ENCODE results near the gene ARG2.
A peak's percentile ranks its signal among the peaks of the same experiment; 100 is the strongest.

ARG2 gene

DNA sequence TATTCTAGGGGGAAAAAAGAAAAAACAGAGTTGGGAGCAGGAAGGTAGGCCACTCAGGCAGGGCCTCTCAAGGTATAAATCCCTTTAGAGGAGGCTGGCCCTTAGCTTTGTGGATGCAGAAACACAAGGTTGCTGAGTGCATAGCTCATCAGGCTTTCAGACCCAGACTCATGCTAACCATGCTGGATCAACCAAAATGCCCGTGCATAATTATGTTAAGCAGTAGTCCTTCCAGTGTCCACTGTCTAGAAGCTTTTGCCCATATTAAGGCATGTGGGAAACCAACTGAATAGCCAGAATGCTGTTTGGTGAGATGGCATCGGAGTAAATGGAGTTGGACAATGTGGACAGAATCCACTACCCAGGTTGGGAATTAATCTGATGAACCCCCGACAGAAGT lies 18.9 kb downstream of the ARG2 start:
- DNase-seq (ENCODE audit: low spot score): no peak

DNA sequence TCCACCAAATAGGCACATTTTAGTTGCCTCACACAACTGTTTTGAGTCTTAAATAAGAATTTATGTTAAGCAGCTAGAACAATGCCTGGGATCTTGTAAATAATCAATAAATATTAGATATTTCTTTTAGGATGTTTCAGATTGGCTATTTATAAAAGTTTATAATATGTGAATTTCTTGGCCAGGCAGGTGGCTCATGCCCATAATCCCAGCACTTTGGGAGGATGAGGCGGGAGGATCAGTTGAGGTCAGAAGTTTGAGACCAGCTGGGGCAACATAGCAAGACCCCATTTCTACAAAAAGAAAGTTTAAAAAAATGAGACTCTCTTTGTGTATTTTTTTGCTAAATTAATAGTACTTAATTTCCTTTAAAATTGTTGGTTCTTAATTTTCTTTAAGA lies 21.8 kb downstream of the ARG2 start:
- DNase-seq (ENCODE audit: low spot score): no peak

DNA sequence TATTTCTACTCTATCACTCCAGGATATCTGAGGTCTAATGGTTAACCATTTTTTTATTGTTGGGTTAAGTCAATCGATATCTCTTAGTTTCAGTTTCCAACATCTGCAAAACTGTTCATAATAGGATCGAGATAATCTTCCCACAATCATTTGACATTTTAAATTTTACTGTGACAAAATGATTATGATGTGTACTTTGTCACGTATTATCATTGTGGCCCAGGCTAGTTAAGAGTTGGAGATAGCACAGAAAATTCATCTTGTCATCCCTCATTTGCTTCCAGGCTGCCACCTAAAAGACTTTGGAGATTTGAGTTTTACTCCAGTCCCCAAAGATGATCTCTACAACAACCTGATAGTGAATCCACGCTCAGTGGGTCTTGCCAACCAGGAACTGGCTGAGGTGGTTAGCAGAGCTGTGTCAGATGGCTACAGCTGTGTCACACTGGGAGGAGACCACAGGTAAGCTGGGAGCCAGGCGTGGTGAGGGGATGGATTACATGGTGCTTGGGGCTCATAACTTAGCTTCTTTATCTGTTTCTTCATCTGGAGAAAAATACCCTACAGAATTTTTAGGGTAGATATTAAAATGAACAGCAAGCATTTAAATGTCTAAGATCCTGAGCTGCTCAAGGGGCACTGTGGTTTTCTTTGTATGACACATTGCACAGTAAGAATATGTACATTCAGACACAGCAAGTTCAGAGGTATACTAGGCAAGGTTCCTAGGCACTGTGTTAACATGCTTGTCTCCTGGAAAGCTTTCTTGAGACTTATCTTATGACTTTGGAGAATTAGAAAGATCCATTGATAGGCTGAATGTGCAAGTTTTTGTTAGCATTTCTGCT lies 22.4 kb downstream of the ARG2 start:
- DNase-seq (ENCODE audit: low spot score): no peak

DNA sequence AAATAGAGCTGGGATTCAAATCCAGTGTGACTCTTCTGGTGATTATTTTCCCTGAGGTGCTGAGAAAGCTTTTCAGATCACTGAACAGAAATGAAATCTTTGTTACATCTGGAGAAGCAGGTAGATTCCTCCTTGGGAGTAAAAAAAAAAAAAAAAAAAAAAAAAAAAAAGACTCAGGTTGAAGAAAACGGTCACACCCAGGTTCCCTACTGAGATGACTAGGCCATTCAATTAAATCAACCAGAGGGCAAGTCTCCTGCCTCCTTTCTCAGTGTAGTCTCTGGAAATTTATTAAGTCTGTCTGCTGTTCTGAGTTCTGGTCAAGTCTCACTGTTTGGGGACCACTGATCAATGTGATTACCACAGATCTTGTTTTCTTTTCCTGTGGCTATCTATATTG lies 24.0 kb downstream of the ARG2 start:
- DNase-seq (ENCODE audit: low spot score): no peak

DNA sequence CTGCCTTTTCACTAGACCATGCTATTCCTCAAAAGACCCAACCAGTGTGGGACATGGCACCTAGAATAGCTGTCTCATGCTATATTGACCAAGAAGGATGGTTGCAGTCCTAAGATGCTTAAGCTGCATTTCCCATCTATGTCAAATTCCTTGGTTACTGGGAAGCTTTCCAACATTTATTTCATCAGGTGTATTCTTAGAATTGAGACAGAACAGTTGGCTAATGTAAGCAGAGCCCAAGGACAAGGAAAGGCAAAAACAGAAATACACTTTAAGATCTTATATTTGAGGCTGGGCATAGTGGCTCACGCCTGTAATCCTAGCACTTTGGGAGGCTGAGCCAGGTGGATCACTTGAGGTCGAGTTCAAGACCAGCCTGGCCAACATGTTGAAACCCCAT lies 24.7 kb downstream of the ARG2 start:
- DNase-seq (ENCODE audit: low spot score): no peak

DNA sequence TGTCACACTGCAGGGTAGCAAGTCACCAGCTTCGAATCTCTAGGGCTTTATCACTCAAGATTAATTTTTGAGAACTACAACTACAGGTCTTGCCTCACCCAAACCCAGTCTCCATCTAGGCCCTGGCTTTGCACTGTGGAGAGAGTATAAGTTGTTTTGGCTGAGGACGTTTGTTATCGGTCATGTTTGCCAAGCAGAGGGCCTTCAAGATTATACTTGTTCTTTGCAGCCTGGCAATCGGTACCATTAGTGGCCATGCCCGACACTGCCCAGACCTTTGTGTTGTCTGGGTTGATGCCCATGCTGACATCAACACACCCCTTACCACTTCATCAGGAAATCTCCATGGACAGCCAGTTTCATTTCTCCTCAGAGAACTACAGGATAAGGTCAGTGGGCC lies 25.7 kb downstream of the ARG2 start:
- DNase-seq (ENCODE audit: low spot score): no peak

DNA sequence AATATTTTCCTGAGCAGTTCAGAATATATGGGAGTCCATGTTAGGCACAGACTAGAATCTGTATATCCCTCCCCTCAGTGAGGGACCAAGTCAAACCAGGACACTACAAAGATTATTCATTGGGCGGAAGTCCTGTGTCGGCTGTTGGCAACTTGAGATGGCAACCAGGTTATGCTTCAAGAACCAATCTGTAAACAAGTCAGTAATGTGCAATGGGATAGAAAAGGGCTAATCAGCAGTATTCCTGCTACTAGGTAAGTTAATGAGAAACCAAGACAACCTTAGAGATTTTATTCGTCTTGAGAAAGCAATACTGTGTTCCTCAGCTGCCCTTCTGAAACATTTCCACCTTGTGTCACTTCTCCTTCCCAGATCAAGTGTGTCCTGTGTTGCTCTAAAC lies 26.4 kb downstream of the ARG2 start:
- DNase-seq (ENCODE audit: low spot score): no peak

DNA sequence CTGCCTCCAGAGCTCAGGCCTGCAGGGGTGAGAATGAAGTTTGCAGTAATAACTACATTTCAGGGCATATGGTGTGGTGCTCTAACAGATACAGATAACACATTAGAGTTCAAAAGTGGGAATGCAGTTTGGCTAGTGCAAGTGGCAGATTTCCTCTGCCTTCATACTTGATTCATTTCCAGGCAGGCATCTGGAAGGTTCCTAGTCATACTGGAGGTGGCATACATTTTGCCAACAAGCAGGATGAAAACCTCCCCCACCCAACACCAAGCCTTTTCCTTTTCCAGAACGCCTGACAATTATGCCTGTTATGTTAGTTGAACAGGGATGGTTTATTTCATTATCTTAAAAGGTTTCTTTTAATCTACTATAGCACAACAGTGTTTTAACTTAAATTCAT lies 30.4 kb downstream of the ARG2 start:
- no peak for DNase-seq (ENCODE audit: low spot score)

DNA sequence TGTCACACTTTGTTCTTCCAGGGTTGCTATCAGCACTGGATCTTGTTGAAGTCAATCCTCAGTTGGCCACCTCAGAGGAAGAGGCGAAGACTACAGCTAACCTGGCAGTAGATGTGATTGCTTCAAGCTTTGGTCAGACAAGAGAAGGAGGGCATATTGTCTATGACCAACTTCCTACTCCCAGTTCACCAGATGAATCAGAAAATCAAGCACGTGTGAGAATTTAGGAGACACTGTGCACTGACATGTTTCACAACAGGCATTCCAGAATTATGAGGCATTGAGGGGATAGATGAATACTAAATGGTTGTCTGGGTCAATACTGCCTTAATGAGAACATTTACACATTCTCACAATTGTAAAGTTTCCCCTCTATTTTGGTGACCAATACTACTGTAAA lies 31.0 kb downstream of the ARG2 start:
- DNase-seq (ENCODE audit: low spot score): no peak

DNA sequence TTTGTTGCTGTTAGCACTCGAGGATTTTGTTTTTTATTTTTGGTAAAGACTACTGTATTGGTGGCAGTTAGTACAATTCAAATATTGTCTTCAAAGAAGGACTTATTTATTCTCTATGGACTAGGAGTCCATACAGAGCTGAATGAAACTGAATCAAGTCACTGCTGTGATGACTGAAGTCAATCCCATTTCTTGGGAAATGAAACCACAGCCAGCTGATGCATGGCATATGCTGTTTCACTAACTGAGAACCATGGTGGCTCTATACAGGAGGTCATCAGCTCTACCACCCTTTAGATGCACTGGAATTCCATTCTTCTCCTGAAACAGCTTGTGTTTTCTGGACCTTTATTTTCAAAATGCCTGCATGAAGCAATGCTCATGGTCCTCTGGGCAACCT lies 32.5 kb downstream of the ARG2 start:
- no peak for DNase-seq (ENCODE audit: low spot score)

DNA sequence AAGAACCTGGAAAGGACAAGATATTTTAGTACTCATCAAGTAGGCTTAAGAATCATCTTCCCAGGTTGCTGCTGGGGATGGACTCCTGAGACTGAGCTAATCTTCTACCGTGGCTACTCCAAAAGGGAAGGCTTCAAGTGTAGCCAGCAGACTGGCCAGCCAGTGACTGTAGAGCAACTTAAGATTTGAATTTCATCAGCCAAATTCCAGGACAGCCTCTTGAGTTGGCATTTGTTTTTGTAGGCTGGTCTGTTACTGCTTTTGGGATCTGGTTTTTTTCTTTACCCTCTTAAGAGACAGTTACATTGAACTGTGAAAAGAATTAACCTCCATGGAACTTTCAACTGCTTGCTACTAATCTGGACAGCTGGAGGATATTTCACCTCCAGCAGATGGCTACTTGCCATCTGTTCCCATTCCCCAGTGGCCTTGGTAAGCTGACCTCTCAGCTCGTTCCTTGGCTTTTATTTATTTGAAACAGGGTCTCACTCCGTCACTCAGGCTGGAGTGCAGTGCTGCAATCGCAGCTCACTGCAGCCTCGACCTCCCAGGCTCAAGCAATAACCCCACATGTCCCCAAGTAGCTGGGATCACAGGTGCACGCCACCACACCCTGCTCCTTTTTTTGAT lies 34.0 kb downstream of the ARG2 start:
- DNase-seq (ENCODE audit: low spot score): no peak

DNA sequence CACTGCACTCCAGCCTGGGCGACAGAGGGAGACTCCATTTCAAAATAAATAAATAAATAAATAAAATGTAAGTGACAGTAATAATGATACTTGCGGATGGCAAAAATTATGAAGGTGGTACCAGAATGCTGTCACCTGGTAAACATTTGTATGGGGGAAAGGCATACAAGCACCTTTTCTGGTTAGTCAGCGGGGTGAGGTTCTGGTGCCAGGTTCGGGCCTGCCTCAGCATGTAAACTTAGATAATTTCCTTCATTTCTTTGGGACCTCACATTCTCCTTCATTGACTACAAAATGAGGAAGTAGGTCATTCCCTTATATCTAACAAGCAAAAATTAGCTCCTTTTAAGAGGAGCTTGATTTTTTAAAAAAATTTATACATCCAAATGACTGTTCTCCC lies 43.9 kb downstream of the ARG2 start:
- no peak for DNase-seq (ENCODE audit: low spot score)

DNA sequence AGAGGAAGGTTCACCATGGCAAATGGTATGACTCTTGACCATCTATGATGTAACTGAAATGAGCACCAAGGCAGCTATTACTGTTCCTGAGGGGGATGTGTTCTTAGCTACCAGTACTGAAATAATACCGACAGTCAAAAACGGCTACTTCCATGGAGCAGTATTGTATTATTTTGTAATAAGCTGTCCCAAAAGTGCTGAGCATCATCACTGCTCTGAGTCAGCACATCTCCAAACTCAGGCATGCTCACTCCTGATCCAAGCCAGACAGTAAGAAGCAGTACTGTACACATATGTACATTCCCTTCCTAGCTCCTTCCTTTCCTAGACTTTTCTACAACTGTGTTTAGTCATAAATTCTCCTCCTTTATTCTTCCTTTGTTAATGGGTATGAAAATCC lies 46.1 kb downstream of the ARG2 start:
- no peak for DNase-seq (ENCODE audit: low spot score)

DNA sequence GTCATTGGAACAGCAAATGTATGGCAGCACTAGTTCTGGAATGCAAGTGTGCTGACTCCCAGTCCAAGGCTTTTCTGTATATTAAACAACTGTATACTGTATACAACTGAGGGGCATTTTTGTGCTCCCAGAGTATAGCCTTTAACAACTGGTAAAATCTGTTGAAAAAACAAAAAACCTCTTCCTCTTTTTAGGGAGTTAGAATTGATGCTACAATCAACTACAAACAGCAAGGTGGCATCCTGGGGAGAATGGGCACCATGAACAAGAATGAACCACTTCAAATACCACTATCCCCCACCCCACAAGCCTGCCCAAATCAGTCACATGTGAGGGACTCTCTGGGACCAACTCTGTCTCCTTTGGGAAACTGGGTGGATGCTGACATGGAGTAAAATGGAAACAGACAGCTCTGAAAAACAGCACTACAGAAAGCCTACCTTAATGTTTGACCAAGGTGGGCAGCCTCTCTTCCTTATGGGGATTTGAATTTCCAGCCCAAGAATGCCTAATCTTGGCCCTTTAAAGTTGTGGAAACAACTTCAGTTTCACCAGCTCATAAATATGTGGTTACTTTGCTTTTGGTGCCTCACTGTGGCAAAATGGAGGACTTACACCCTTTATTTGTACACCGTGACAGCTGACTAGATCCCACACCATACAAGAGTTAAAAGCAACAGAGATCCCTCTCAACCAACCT lies 47.2 kb downstream of the ARG2 start:
- peak; percentile 62 for DNase-seq (ENCODE audit: low spot score)

DNA sequence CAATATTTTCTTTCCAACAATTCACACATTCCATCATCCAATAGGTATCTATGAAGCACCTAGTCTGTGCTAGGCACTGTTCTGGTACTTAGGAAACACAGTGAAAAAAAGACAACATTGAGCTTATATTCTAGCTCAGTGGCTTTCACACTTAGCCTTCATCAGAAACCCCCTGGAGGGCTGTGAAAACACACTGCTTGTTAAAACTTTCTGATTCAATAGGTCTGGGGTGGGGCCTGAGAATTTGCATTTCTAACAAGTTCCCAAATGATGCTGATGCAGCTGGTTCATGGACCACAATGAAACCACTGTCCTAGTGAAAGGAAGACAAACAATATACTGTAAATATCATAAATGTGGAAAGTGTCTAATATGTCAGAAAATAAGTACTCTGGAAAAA lies 48.8 kb downstream of the ARG2 start:
- no peak for DNase-seq (ENCODE audit: low spot score)

DNA sequence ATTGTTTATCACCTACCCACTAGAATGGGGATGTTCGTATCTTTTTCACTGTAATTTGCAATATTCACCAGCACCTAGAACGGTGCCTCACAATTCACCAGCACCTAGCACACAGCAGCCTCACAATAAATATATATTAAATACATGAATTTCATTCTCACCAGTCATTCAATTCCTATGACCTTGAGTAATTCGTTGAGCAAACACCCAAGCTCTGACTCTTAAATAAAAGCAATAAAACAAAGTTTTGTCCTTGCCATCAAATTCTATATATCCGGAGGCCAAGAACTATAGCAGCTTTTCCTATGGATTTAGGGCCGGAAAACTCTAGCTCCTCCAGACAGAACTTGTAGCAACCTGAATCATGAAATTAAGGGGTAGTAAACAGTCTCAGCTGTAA lies 53.7 kb downstream of the ARG2 start:
- DNase-seq (ENCODE audit: low spot score): no peak

DNA sequence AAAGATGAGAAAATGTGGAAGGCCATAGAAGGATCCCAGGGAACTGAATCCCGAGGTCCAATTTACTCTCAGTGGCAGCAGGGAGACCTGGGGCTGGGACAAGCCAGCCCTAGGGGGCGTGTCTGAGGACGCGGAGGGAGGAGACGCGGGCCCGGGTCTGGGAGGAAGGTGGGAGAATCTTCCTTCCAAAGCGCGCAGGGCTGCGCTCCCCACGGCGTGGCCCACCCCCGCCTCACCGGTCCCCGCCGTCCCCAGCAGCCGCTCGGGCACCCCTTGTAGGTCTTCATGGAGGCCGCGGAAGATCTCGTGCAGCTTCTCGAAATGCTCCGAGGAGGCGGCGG lies 54.4 kb downstream of the ARG2 start:
- peak; percentile 36 for DNase-seq (ENCODE audit: low spot score)

DNA sequence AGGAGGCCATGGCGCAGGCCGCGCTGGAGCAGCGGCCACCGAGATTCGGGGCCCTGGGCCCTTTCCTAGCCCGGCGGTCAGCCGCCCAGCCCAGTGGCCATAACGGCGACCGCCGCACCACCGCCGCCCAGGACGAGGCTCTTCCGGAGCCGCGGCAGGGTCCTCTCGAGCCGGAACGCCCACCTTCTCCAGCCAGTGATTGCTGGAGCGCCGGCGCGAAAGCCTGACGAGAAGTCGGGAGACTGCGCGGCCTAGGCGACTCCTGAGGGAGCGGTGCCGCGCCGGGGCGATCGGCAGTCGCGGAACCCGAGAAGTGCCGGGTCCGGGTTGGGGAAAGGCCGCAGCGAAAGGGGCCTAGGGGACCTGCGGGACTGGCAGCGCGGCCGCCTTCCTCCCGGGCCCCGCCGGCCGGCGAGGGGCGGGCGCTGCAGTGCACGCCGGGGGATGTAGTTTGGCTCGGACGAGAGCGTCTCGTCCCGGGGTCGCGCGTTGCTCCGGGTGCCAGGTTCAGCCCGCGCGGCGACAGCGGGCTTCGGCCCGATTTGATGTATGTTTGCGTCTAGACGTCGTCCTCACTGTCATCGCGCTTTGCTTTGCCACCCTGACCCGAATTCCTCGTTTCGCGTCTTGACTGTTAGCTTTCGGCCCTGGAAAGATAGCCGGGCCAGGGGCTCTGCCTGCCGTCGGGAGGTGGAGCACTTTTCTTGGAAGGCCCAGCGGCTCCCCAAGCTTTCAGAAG lies 54.9 kb downstream of the ARG2 start, which contains the start of gene VTI1B:
VTI1B (minus strand) TSS at position 153 of the 739 bp plus-strand sequence; CDS start at position 10, 143 bp downstream.
- peak; percentile 40 for DNase-seq (ENCODE audit: low spot score)

DNA sequence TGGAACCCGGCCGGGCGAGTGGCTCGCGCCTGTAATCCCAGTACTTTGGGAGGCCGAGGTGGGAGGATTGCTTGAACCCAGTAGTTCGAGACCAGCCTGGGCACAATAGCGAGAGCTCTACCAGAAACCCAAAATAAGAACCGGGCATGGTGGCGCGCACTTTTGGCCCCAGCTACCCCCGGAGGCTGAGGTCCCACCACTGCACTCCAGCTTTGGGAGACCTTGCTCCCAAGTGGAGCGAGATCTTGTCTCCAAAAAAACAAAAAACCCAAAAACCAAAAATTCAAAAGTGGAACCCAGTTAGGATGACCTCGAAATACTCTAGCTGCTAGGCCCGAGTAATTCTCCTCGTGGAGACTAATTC lies 55.5 kb downstream of the ARG2 start:
- DNase-seq (ENCODE audit: low spot score): no peak

DNA sequence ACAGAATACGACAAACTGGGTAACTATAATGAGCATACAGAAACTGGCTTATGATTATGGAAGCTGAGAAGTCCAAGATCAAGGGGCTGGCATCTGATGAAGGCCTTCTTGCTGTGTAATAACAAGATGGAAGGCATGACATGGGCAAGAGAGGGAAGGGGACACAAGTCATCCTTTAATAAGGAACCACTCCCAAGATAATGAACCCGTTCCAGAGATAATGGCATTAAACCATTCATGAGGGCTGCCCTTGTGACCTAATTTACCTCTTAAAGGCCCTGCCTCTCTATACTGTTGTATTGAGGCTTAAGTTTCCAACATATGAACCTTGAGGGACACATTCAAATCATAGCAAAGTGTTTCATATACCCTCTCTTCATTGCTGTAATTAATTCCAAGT lies 59.3 kb downstream of the ARG2 start:
- DNase-seq (ENCODE audit: low spot score): no peak

DNA sequence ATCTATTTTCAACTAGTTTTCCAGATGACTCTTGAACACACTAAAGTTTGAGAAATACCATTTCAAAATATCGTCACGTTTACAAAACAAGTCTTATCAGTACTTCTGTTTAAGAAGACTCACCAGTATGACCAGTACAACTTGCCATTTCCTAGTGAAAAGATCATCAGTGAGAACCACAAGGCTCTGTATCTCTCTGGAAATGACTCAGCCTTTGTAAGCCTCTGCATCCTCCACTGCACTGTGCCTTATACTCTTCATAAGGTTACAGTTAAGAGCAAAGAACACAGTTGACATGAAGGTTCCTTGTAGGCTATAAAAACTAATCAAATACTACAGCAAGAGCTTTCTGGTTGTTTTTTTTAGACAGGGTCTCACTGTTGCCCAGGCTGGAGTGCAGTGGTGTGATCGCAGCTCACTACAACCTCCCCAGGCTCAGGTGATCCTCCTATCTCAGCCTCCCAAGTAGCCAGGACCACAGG lies 60.4 kb downstream of the ARG2 start:
- peak; percentile 78 for DNase-seq (ENCODE audit: low spot score)

DNA sequence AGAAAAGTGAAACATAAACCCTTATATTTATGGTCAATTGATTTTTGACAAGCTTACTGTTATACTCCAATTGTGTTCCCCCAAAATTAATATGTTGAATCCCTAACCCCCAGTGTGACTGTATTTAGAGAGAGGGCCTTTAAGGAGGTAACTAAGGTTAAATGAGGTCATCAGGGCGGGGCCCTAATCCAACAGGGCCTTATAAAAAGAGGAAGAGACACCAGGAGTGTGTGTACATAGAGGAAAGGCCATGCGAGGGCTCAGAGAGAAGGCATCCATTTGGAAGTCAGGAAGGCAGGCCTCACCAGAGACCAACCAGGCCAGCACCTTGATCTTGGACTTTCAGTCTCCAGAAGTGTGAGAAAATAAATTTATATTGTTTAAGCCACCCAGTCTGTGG lies 61.2 kb downstream of the ARG2 start:
- DNase-seq (ENCODE audit: low spot score): no peak

DNA sequence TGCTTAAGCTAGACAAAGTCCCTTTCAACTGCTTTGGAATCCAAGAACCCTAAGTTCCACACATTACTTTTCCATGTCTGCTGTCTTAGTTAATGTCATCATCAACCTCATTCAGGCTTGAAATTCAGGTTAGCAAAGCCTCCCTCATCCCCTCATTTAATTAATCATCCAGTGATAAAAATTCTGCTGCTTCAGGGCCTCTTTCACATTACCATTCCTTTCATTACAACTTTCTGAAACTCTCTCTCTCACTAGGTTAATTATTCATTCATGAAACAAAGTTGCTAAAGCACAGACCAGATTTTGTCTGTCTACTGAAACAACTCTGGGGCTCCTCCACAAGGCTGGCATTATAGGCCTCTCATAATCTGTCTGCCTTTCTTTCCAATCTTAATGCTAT lies 64.1 kb downstream of the ARG2 start:
- DNase-seq (ENCODE audit: low spot score): no peak

Data from COLO829 (cell line).